Prostate gland (tissue), 2 donors: ENCODE data around the gene KRTAP9-6.

Experiments used
- CTCF ChIP-seq, 4 experiments: fragments of 200-600 bp in 2 of 4; fragments of 450-650 bp in 2 of 4; sonication (generic) in 2 of 4; IDR thresholded peaks; 1 replicate in 3 of 4; 2 replicates in 1 of 4; pipeline ENCODE4 v1.5.1; 2016 to 2019; ENCODE audit warnings: antibody characterized with exemption in 4 of 4, mild to moderate bottlenecking in 2 of 4, moderate library complexity in 2 of 4
- POLR2A ChIP-seq: fragments of 450-650 bp; IDR thresholded peaks from one replicate; pipeline ENCODE4 v1.6.1; 2016; ENCODE audit warnings: antibody characterized with exemption, mild to moderate bottlenecking

GRCh38 chr17:41258406-41258805 is 6.8 kb upstream of the KRTAP9-6 start:
- TF ChIP-seq CTCF (IDR thresholded peaks at IDR 0.05) (no peak), POLR2A (no peak)
